Activated T-cell treated with anti-CD3 and anti-CD28 coated beads for 4 hours (primary cell): ENCODE measurements around the gene IL1R2.

Source experiments
- DNase-seq: peaks from one replicate; pipeline ENCODE4 v3.0.0-alpha.2; 2020

IL1R2 gene

DNA sequence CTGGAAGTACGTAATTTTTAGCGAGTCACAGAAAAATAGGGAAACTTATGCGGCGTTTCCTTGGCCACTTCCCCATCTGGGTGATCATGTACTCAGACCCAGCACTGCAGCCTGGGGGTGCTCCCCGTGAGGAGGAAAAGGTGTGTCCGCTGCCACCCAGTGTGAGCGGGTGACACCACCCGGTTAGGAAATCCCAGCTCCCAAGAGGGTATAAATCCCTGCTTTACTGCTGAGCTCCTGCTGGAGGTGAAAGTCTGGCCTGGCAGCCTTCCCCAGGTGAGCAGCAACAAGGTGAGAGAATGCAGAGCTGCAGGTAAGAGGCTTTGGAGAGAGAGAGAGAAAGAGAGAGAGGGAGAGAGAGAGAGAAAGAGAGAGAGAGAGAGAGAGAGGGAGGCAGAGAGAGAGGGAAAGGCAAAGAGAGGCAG, at the start of gene IL1R2:
Gene IL1R2 (plus strand): TSS at position 240 of the 425 bp plus-strand sequence. CDS start 16,616 bp downstream, outside the sequence.
- DNase-seq = no peak

- DNase-seq = no peak
These were observed 48.9 kb upstream of the IL1R2 start for GRCh38 chr2:101942851-101943250.

GRCh38 chr2:101946372-101947039, 45.3 kb upstream of the IL1R2 start:
- DNase-seq = no peak

- DNase-seq = no peak
These were observed 44.4 kb upstream of the IL1R2 start for GRCh38 chr2:101947374-101947773.

DNA sequence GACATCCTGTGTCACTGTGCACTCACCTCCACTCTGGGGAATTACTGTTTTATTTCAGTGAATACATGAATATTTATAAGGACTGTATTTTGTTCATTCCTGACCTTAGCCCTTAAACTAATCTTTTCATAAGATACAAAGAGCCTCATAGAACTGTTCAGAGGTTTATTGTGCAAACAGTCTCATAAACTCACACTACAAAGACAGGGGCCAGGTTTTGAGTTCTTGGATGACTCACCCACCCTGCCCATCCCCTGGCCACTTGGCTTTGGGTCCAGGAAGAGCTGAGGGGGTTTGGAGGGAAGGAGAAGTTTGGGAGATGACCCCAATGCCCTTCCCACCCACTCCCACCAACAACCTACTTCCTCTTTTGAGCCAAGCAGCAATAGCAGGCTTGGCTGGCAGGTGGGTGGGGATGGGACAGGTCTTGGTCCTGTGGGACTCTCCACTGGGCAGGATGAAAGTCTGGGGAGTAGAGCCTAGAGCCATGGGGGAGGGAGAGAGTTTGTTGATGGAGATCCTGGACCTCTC, 43.1 kb upstream of the IL1R2 start:
- no peak for DNase-seq

- no peak for DNase-seq
These were observed 42.5 kb upstream of the IL1R2 start for GRCh38 chr2:101949304-101949703.

- no peak for DNase-seq
These were observed 40.5 kb upstream of the IL1R2 start for GRCh38 chr2:101951296-101951695.

- no peak for DNase-seq
These were observed 39.2 kb upstream of the IL1R2 start for GRCh38 chr2:101952551-101952950.

DNA sequence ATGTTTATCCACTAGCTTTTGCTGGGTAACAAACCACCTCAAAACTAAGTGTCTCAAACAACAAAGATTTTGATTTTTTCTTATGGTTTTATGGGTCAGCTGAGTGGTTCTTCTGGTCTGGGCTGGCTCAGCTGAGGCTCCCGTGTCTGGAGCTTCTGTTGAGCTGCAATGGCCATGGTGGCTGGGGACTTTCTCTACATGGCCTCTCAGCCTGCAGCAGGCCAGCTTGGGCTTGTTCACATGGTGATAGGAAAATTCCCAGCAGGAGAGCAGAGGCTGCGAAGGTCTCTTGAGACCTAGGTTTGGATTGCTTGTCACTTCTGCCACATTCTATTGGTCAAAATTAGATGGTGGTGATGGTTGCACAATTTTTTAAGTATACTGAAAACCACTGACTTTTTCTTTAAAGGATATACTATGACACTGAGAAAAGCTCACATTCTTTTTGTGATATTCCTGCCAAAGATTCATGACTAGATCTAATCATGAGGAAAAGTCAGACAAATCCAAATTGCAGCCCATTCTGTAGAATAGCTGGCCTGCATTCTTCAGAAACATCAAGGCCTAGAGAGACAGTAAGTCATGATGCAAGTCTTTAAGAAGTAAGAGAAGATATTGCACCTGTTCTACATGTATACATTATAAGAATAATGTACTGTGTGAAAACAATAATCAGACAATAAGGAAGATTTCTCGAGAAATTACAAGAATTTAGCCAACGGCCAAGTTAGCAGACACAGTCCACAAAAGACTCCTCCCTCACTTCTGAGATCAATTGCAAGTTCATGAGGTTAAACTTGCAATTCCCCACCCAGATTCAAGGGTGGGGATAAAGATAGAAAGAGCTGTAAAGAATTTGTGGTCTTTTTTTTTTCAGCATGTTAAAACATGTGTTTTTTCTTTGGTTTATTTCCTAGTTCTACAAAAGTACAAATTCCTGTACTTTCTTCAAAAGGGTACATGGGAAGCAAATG, 35.0 kb upstream of the IL1R2 start:
- DNase-seq = no peak

GRCh38 chr2:101958061-101958460, 33.7 kb upstream of the IL1R2 start:
- no peak for DNase-seq

DNA sequence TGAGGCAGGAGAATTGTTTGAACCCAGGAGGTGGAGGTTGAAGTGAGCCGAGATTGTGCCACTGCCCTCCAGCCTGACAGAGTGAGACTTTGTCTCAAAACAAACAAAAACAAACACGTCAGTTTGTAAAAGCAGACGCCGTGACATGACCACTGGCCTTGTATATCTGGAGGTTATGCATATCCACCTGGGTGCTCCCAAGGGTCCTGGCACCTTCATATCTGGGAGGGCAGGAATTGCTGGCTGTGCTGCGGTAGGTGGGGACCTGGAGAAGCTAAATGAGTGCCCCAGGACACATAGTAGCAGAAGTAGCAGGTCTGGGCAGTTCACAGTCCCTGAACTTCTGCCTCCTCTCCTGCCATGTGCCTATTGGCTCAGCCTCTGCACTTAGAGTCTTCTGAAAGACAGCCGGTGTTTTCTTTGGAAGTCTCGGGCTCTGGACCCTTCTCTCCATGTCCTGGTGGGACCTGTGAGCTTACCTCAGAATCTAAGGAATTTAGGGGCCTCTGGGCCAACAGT, 30.9 kb upstream of the IL1R2 start:
- no peak for DNase-seq

- DNase-seq = no peak
These were observed 30.2 kb upstream of the IL1R2 start for GRCh38 chr2:101961338-101962191.

DNA sequence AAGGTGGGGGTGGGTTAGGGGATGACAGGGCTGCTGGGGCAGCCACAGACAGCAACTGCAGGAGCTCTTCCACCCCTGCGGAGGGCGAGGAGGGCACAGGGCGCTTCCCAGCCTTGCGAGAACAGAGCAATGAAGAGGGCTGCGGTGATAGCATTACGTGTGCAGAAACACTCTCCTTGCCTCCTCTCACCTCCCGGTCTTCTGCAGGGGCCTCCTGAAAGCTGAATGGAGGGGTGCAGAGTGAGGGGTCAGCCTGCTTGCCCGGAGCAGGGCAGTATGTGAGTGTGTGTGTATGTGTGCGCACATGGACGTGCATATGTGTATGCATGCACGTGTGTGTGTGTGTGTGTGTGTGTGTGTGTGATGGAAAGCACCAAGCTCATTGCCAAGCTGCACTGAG, 29.5 kb upstream of the IL1R2 start:
- DNase-seq = no peak

GRCh38 chr2:101963198-101963597, 28.6 kb upstream of the IL1R2 start:
- DNase-seq = no peak

- no peak for DNase-seq
These were observed 23.8 kb upstream of the IL1R2 start for GRCh38 chr2:101967826-101968513.

GRCh38 chr2:101969723-101970122, 22.0 kb upstream of the IL1R2 start:
- DNase-seq = no peak

GRCh38 chr2:101970901-101971300, 20.9 kb upstream of the IL1R2 start:
- no peak for DNase-seq

DNA sequence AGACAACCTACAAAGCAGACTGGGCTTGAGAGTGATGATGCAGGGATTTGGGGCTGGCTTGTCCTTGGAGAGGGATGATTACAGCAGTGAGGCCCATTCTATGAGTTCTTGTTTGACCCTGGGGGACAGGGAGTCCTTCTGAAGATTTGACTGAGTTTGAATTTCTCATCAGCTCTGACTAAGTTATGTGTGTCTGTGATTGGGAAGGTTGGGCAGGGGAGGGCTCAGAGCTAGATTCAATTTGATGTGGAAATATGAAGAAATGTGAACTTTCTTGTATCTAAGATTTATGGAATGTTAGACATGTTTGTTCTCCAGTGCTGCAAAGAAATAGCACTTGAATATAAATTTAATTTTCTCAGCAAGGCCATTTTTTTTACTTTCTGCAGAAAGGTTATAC, 19.9 kb upstream of the IL1R2 start:
- no peak for DNase-seq

- no peak for DNase-seq
These were observed 18.9 kb upstream of the IL1R2 start for GRCh38 chr2:101972621-101973434.

- DNase-seq = no peak
These were observed 17.1 kb upstream of the IL1R2 start for GRCh38 chr2:101974663-101975062.
